Glutamatergic neuron (in vitro differentiated cells): ENCODE data around the gene CLIC2. TPM values are rescaled to one million over a fixed set of nuclear protein-coding genes. Genes with fewer than 3 reads are reported as not detected.
"Not testable (repeated sequence)": the region's sequence is repeated elsewhere in the genome, so short reads cannot be mapped to it uniquely, and the experiment has no call there.

ENCODE experiments used
- DNase-seq: peaks from one replicate; pipeline ENCODE4 v3.0.0; 2022
- H3K27ac Mint-ChIP-seq: one replicate; pipeline ENCODE4 v1.8.0; 2020; ENCODE audit warnings: mild to moderate bottlenecking, mixed read lengths, inconsistent platforms; ENCODE audit not compliant: unreplicated experiment
- H3K27me3 Mint-ChIP-seq: one replicate; pipeline ENCODE4 v1.8.0; 2020; ENCODE audit warnings: mild to moderate bottlenecking, moderate library complexity, mixed read lengths, inconsistent platforms; ENCODE audit not compliant: unreplicated experiment
- H3K36me3 Mint-ChIP-seq: one replicate; pipeline ENCODE4 v1.8.0; 2020; ENCODE audit warnings: mild to moderate bottlenecking, mixed read lengths, inconsistent platforms; ENCODE audit not compliant: unreplicated experiment
- H3K4me1 Mint-ChIP-seq: one replicate; pipeline ENCODE4 v1.8.0; 2020; ENCODE audit warnings: mild to moderate bottlenecking, low read depth, mixed read lengths, inconsistent platforms; ENCODE audit not compliant: unreplicated experiment
- H3K4me3 Mint-ChIP-seq: one replicate; pipeline ENCODE4 v1.8.0; 2020; ENCODE audit warnings: mild to moderate bottlenecking, mixed read lengths, inconsistent platforms; ENCODE audit not compliant: unreplicated experiment
- H3K9me3 Mint-ChIP-seq: one replicate; pipeline ENCODE4 v1.8.0; 2020; ENCODE audit warnings: mild to moderate bottlenecking, moderate library complexity, mixed read lengths, inconsistent platforms; ENCODE audit not compliant: unreplicated experiment
- CTCF ChIP-seq: fragments of 200-600 bp; sonication (generic); IDR thresholded peaks from one replicate; pipeline ENCODE4 v1.5.0; 2021; ENCODE audit not compliant: partially characterized antibody, unreplicated experiment
- total RNA-seq: library from RNA; stranded (reverse); fragmentation: NEBNext Ultra II Directional; extraction: Animal tissue kit (Norgen Biotek cat#: 25700); gene quantifications from one replicate; pipeline ENCODE4 v1.2.1, GENCODE V29; 2021; ENCODE audit not compliant: unreplicated experiment

The CLIC2 gene
- total RNA-seq, 1 donor from 2014 or later, result 0.56 TPM

DNA sequence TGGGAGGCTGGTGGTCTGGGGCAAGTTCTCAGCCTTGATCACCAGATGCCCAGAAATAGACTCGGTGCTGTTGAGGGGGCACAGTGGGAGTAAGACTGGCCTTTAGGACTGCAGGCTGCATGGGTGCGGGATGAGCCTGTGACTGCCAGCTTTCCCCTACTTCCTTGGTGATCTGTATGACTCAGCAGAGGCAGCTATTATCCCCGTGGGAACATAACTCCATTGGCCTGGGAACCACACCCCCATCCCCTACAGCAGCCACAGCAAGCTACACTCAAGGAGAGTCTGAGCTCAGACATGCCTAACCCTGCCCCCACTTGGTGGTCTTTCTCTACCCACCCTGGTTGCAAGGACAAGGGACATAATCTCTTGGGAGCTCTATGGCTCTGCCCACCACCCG is 20.6 kb downstream of the CLIC2 start:
- no peaks in the 10 kb centered on the region for H3K4me1 Mint-ChIP-seq
- DNase-seq, result no peak
- no peak overlapping the region for H3K4me3 Mint-ChIP-seq
- no peaks in the 10 kb centered on the region for H3K27me3 Mint-ChIP-seq
- H3K9me3 Mint-ChIP-seq, result no peaks in the 10 kb centered on the region
- no peak for TF ChIP-seq CTCF
- H3K36me3 Mint-ChIP-seq, result no peaks in the 10 kb centered on the region
- H3K27ac Mint-ChIP-seq, result no peak overlapping the region

DNA sequence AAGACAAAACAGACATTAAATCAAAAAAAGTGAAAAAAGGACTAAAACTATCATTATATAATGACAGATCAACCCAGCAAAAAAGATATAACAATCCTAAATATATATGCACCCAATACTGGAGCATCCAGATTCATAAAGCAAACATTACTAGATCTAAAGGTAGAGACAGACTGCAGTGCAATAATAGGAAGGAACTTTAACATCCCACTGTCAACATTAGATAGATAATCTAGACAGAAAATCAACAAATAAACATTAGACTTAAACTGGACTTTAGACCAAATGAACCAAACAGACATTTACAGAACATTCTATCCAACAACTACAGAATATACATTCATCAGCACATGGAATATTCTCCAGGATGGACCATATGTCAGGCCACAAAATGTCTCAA is 40.6 kb downstream of the CLIC2 start:
- H3K27ac Mint-ChIP-seq, result no peak overlapping the region
- TF ChIP-seq CTCF, result no peak
- H3K4me1 Mint-ChIP-seq, result no peaks in the 10 kb centered on the region
- H3K4me3 Mint-ChIP-seq, result no peak overlapping the region
- no peaks in the 10 kb centered on the region for H3K27me3 Mint-ChIP-seq
- no peaks in the 10 kb centered on the region for H3K36me3 Mint-ChIP-seq
- no peak for DNase-seq
- no peaks in the 10 kb centered on the region for H3K9me3 Mint-ChIP-seq

DNA sequence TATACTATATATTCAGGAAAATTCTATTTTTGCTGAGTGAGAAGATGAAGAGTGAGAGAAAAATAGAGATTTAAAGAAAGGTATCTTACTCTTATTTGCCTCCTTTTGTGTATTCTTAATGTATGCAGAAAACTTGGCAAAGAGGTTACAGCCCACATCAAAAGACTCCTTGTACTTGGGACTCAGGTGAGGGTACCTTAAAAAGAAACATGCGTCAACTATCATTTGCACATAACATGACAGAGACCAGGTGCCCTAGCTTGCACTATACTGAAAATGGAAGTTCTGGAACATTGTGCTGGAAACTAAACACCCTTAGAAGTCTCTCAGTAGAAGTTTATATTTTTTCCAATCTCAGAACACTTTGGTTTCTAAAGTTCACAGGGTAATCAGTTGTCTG is 54.5 kb downstream of the CLIC2 start:
- Mint-ChIP-seq H3K36me3 (no peaks in the 10 kb centered on the region), H3K4me3 (no peak overlapping the region), H3K4me1 (no peaks in the 10 kb centered on the region), H3K27ac (no peak overlapping the region), H3K9me3 (no peaks in the 10 kb centered on the region), H3K27me3 (no peaks in the 10 kb centered on the region)
- no peak for TF ChIP-seq CTCF
- no peak for DNase-seq

- DNase-seq, result no peak
These were observed 63.4 kb downstream of the CLIC2 start for GRCh38 chrX:155270969-155271368.

DNA sequence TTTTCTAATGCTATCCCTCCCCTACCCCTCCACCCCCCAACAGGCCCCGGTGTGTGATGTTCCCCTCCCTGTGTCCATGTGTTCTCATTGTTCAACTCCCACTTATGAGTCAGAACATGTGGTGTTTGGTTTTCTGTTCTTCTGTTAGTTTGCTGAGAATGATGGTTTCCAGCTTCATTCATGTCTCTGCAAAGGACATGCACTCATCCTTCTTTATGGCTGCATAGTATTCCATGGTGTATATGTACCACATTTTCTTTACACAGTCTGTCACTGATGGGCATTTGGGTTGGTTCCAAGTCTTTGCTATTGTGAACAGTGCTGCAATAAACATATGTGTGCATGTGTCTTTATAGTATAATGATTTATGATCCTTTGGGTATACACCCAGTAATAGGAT is 66.4 kb downstream of the CLIC2 start:
- DNase-seq, H3K9me3 Mint-ChIP-seq, H3K27ac Mint-ChIP-seq, H3K36me3 Mint-ChIP-seq, H3K27me3 Mint-ChIP-seq, H3K4me1 Mint-ChIP-seq, H3K4me3 Mint-ChIP-seq: not testable (repeated sequence)

More at GRCh38 chrX:155270969-155271368, 63.4 kb downstream of the CLIC2 start:
- Mint-ChIP-seq H3K36me3 (peaks cover 3% of the 10 kb centered on the region), H3K4me1 (no peaks in the 10 kb centered on the region), H3K9me3 (no peaks in the 10 kb centered on the region), H3K4me3 (no peak overlapping the region), H3K27me3 (no peaks in the 10 kb centered on the region), H3K27ac (no peak overlapping the region)
- TF ChIP-seq CTCF, result no peak

DNA sequence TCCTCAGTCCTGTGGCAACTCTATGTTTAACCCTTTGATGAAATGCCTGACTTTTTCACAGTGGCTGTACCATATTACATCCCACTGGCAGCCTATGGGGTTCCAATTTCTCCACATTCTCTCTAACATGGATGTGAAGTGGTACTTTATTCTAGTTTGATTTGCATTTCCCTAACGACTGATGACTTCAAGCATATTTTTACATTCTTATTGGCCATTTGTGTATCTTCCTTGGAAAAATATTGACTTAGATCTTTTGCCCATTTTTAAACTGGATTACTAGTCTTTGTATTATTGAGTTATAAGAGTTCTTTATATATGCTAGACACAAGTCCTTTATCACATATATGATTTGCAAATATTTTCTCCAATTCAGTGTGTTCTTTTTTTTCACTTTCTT is 68.0 kb downstream of the CLIC2 start:
- peaks cover 7% of the 10 kb centered on the region for H3K4me1 Mint-ChIP-seq
- TF ChIP-seq CTCF, result no peak
- no peak for DNase-seq
- H3K36me3 Mint-ChIP-seq, result peaks cover 2% of the 10 kb centered on the region
- no peaks in the 10 kb centered on the region for H3K27me3 Mint-ChIP-seq
- H3K4me3 Mint-ChIP-seq, result no peak overlapping the region
- H3K9me3 Mint-ChIP-seq, result no peaks in the 10 kb centered on the region
- H3K27ac Mint-ChIP-seq, result no peak overlapping the region
